B cell (primary cell): Measurements from ENCODE around the gene ADM2. TPM values are rescaled to one million over a fixed set of nuclear protein-coding genes. Genes with fewer than 3 reads are reported as not detected.

ENCODE experiments used
- ATAC-seq: fragments of 200-7000 bp; cut with Tn5 transposase; one replicate; pipeline ENCODE4 v1.10.0; 2021; ENCODE audit warnings: low read depth, mild to moderate bottlenecking, moderate number of reproducible peaks, moderate library complexity
- CTCF ChIA-PET: fragments of 350-600 bp; sonication (Branson Sonifier 250); formaldehyde crosslinking; loops from one replicate; lab custom pipeline; 2021; ENCODE audit warnings: antibody characterized with exemption, inconsistent platforms; lab: Charles Lee
- POLR2A ChIA-PET: fragments of 350-600 bp; sonication (Branson Sonifier 250); formaldehyde crosslinking; loops from one replicate; lab custom pipeline; 2021; ENCODE audit warnings: antibody characterized with exemption; lab: Charles Lee
- DNase-seq: peaks from one replicate; pipeline ENCODE4 v3.0.0; 2013
- H2AFZ ChIP-seq: 2 replicates; pipeline ENCODE4 v1.6.1; 2012; ENCODE audit warnings: mild to moderate bottlenecking, low read depth, low read length; ENCODE audit not compliant: insufficient read depth, poor library complexity, severe bottlenecking
- H3K27ac ChIP-seq, 2 donors: 1 replicate in 1 of 2; 2 replicates in 1 of 2; pipeline ENCODE4 v1.5.1; 2012 to 2013; ENCODE audit warnings: low read length in 2 of 2, mild to moderate bottlenecking in 2 of 2, moderate library complexity in 1 of 2
- H3K27me3 ChIP-seq, 4 experiments: fragments of 200-600 bp in 1 of 4; sonication (generic) in 1 of 4; replicated peaks in 1 of 4; 1 replicate in 2 of 4; 2 replicates in 2 of 4; pipeline versions ENCODE4 v1.6.1 to v1.7.0; 2013 to 2016; ENCODE audit warnings: low read length in 3 of 4, mild to moderate bottlenecking in 2 of 4, mixed read lengths in 1 of 4, moderate library complexity in 1 of 4; ENCODE audit not compliant: insufficient read depth in 4 of 4, control insufficient read depth in 3 of 4; ENCODE audit errors: control extremely low read depth in 1 of 4
- H3K36me3 ChIP-seq, 2 experiments: replicated peaks in 1 of 2; 1 replicate in 1 of 2; 2 replicates in 1 of 2; pipeline versions ENCODE4 v1.6.1 to v1.7.1; 2013; ENCODE audit warnings: low read length in 1 of 2; ENCODE audit not compliant: insufficient read depth in 2 of 2, control insufficient read depth in 1 of 2; ENCODE audit errors: control extremely low read depth in 1 of 2, extremely low read depth in 1 of 2
- H3K4me1 ChIP-seq, 2 donors: fragments of 200-600 bp in 1 of 2; sonication (generic) in 1 of 2; 1 replicate in 1 of 2; 2 replicates in 1 of 2; pipeline versions ENCODE4 v1.5.1 to v1.6.1; 2013 to 2017; ENCODE audit warnings: low read length in 2 of 2; ENCODE audit not compliant: control insufficient read depth in 2 of 2, insufficient read depth in 2 of 2
- H3K4me2 ChIP-seq: replicated peaks from 2 replicates; pipeline ENCODE3; 2012; ENCODE audit warnings: mild to moderate bottlenecking, low read depth, low read length; ENCODE audit not compliant: poor library complexity, severe bottlenecking
- H3K4me3 ChIP-seq, 5 experiments: fragments of 200-600 bp in 1 of 5; sonication (generic) in 1 of 5; 1 replicate in 3 of 5; 2 replicates in 2 of 5; pipeline versions ENCODE4 v1.5.1 to v1.7.0; 2011 to 2016; ENCODE audit warnings: low read length in 4 of 5, mild to moderate bottlenecking in 4 of 5, low read depth in 2 of 5, control low read depth in 1 of 5, moderate library complexity in 1 of 5; ENCODE audit not compliant: insufficient read depth in 1 of 5; ENCODE audit errors: control extremely low read depth in 1 of 5, extremely low read depth in 1 of 5
- H3K79me2 ChIP-seq: fragments of 200-600 bp; sonication (generic); one replicate; pipeline ENCODE4 v1.6.0; 2016; ENCODE audit warnings: low read length; ENCODE audit not compliant: control insufficient read depth, insufficient read depth
- H3K9ac ChIP-seq: fragments of 200-600 bp; sonication (generic); 2 replicates; pipeline ENCODE4 v1.6.1; 2017; ENCODE audit warnings: mild to moderate bottlenecking, low read length, moderate library complexity
- H3K9me3 ChIP-seq, 3 donors: one replicate each; pipeline versions ENCODE4 v1.6.1 to v1.7.1; 2013; ENCODE audit warnings: low read length in 2 of 3; ENCODE audit not compliant: control insufficient read depth in 2 of 3, insufficient read depth in 1 of 3; ENCODE audit errors: control extremely low read depth in 1 of 3
- H4K20me1 ChIP-seq: 2 replicates; pipeline ENCODE4 v1.6.0; 2012; ENCODE audit warnings: mild to moderate bottlenecking, low read length; ENCODE audit not compliant: insufficient read depth, control insufficient read depth, poor library complexity, severe bottlenecking
- H3K27ac Mint-ChIP-seq: one replicate; pipeline ENCODE4 v1.8.0; 2021; ENCODE audit warnings: mixed read lengths
- H3K27me3 Mint-ChIP-seq: one replicate; pipeline ENCODE4 v1.8.0; 2021; ENCODE audit warnings: mixed read lengths
- H3K4me1 Mint-ChIP-seq: one replicate; pipeline ENCODE4 v1.8.0; 2021; ENCODE audit warnings: mixed read lengths
- H3K4me3 Mint-ChIP-seq: one replicate; pipeline ENCODE4 v1.8.0; 2021; ENCODE audit warnings: mixed read lengths
- H3K9me3 Mint-ChIP-seq: one replicate; pipeline ENCODE4 v1.8.0; 2022; ENCODE audit warnings: mixed read lengths; ENCODE audit not compliant: insufficient read depth
- CTCF ChIP-seq: fragments of 200-600 bp; IDR thresholded peaks from one replicate; pipeline ENCODE4 v1.8.0; 2022; ENCODE audit warnings: antibody characterized with exemption, mild to moderate bottlenecking
- EZH2 ChIP-seq: IDR thresholded peaks from 2 replicates; pipeline ENCODE4 v1.6.1; 2012; ENCODE audit warnings: borderline replicate concordance, low read depth, mild to moderate bottlenecking, moderate library complexity, low read length; ENCODE audit not compliant: insufficient read depth, poor library complexity, severe bottlenecking
- WGBS: methylation state at CpG from one replicate; pipeline ENCODE4 v1.1.5; 2013; ENCODE audit warnings: missing lambda C conversion rate; ENCODE audit not compliant: insufficient coverage; 5-methylcytosine and 5-hydroxymethylcytosine counted together
- intact Hi-C: fragments of 100-400 bp; cut with micrococcal nuclease; formaldehyde crosslinking; loops from one replicate; pipeline ENCODE4 v1.10.0; 2022
- polyA plus RNA-seq: library from polyadenylated mRNA; depleted of rRNA; stranded (reverse); fragments of >200 nt; gene quantifications from 2 replicates; pipeline ENCODE4 v1.2.3, GENCODE V29; 2012
- total RNA-seq, 2 donors: library from RNA; stranded (reverse); fragments of 120-200 nt in 1 of 2; gene quantifications; 1 replicate in 1 of 2; 2 replicates in 1 of 2; pipeline versions ENCODE4 v1.2.3 to v1.2.4, GENCODE V29; 2013 to 2022

The ADM2 gene
- total and polyA plus RNA-seq, 2 donors (not counting 1 experiment from before 2014, with no cell fraction given): 0.67 to 3.7 TPM

GRCh38 chr22:50436015-50436830, 45.1 kb upstream of the ADM2 start:
- CTCF ChIA-PET: interaction anchor here (0.8 kb wide), 1 partner anchor 34 kb away, joined by 3 read pairs; no protein-coding TSS in a partner anchor
- no peak overlapping the region for H2AFZ ChIP-seq
- no peak overlapping the region for H3K4me3 ChIP-seq
- Mint-ChIP-seq H3K27ac (no peak overlapping the region), H3K4me3 (no peak overlapping the region), H3K9me3 (no peaks in the 10 kb centered on the region), H3K27me3 (no peaks in the 10 kb centered on the region), H3K4me1 (no peaks in the 10 kb centered on the region)
- DNase-seq (no peak), ATAC-seq (no peak)
- peaks cover 0 to 67% of the 10 kb centered on the region in 2 experiments for H3K36me3 ChIP-seq
- peaks cover under 1% of the 10 kb centered on the region for H4K20me1 ChIP-seq
- POLR2A ChIA-PET: interaction anchor here (0.6 kb wide), 1 partner anchor 90 kb away, joined by 4 read pairs; no protein-coding TSS in a partner anchor
- WGBS: 90% methylated on average over 37 of the region's 37 CpGs
- no peaks in the 10 kb centered on the region for H3K4me1 ChIP-seq
- no peak overlapping the region for H3K27ac ChIP-seq
- no peaks in the 10 kb centered on the region for H3K9me3 ChIP-seq
- H3K4me2 ChIP-seq: no peak overlapping the region
- H3K79me2 ChIP-seq: no peaks in the 10 kb centered on the region
- intact Hi-C loops: no loop called here
- H3K27me3 ChIP-seq: no peaks in the 10 kb centered on the region
- no peak overlapping the region for H3K9ac ChIP-seq
- no peak for TF ChIP-seq CTCF
- no peak for TF ChIP-seq EZH2

- no peaks in the 10 kb centered on the region for H3K4me1 ChIP-seq
- no peaks in the 10 kb centered on the region for H3K79me2 ChIP-seq
- H3K9me3 ChIP-seq: no peaks in the 10 kb centered on the region
- intact Hi-C loops: no loop called here
- 94% methylated on average over 17 of the region's 25 CpGs for WGBS
- no peak overlapping the region for H3K9ac ChIP-seq
- H3K27me3 Mint-ChIP-seq: no peaks in the 10 kb centered on the region
- ChIA-PET POLR2A (no interaction called here), CTCF (no interaction called here)
- H4K20me1 ChIP-seq: no peaks in the 10 kb centered on the region
- ATAC-seq: no peak
- no peak overlapping the region for H3K27ac Mint-ChIP-seq
- H3K27ac ChIP-seq: no peak overlapping the region
- no peak overlapping the region for H3K4me3 ChIP-seq
- DNase-seq: no peak
- H3K36me3 ChIP-seq: peaks cover 0 to 63% of the 10 kb centered on the region in 2 experiments
- H3K4me2 ChIP-seq: no peak overlapping the region
- H3K4me1 Mint-ChIP-seq: no peaks in the 10 kb centered on the region
- H2AFZ ChIP-seq: no peak overlapping the region
- no peaks in the 10 kb centered on the region for H3K27me3 ChIP-seq
- no peak for TF ChIP-seq EZH2
- TF ChIP-seq CTCF: no peak
- H3K4me3 Mint-ChIP-seq: no peak overlapping the region
- H3K9me3 Mint-ChIP-seq: no peaks in the 10 kb centered on the region
These were observed 44.5 kb upstream of the ADM2 start for GRCh38 chr22:50436841-50437341.
